GDM1 (cell line): ENCODE results near the gene NAB2.
"Not testable (repeated sequence)": the region's sequence is repeated elsewhere in the genome, so short reads cannot be mapped to it uniquely, and the experiment has no call there.

Experiments used
- DNase-seq: peaks from one replicate; lab custom pipeline; 2025; lab: John Stamatoyannopoulos, UW

Gene NAB2

GRCh38 chr12:57088354-57089270, at the start of gene NAB2:
NAB2 (plus strand) TSS chr12:57089114; CDS start chr12:57089272, 158 bp downstream.
- DNase-seq: peak; percentile 96

- no peak for DNase-seq
Observed at GRCh38 chr12:57040211-57040610, 48.7 kb upstream of the NAB2 start.

DNA sequence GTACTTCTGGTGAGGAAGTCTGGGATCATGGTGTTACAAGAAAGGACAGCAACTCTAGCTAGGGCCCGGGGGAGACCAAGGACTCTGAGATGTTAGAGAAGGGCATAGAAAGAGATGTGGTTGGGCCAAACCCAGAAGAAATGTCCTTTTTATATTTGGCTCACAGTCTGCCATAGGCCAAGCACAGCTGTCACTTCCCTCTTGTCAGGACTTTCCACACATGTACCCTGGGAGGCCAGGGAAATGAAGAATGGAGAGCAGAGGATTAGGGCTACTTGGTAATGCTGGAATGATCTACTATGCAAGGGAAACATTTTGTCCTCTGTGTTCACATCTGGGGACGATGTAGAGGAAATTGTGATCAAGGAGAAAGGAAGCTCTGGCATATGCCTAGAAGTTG, 48.2 kb upstream of the NAB2 start:
- DNase-seq: no peak

DNA sequence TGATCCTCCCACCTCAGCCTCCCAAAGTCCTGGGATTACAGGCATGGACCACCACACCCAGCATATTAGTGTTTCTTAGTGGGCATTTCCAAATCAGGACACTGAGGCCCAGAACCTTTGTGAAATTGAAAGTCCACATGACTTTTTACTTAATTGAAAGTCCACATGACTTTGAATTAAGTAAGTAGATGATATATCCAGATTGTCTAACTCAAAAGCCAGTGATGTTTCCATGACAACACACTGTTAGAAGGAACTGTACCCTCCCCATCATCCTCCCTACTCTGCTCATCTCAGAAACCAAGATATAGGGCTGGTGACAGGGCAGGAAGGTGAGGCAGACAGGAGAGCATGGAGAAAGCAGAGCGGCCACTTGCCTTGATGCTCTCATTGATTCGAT, 46.2 kb upstream of the NAB2 start:
- no peak for DNase-seq

DNA sequence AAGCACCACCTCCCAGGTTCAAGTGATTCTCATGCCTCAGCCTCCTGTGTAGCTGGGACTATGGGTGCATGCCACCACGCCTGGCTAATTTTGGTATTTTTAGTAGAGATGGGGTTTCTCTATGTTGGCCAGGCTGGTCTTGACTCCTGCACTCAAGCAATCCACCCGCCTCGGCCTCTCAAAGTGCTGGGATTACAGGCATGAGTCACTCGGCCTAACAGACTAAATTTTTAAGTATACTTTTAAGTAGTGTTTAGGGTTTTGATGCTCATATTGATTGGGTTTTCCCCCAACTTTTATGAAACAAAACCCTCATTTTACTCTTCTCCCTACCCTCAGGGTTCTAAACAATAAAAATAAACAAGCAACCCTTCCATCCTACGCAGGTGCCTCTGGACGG, 44.4 kb upstream of the NAB2 start:
- DNase-seq: no peak

DNA sequence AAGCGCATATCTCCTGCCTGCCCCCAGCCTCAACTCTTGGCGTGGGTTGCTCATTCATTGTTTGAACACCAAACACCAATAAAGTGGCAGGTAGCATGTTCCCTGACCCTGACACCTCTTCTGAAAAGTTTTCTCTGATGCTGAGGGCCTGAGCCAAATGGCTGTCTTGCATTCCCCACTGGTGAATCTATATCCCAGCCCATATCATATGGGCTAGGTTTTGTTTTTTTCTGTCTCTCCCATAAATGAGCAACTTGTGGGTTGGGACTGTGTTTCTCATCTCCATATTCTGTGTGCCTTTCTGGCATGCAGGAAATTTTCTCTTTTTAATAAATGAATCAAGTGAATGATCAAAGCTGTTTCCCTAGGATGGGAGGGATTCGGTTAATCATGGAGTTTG, 44.0 kb upstream of the NAB2 start:
- no peak for DNase-seq

DNA sequence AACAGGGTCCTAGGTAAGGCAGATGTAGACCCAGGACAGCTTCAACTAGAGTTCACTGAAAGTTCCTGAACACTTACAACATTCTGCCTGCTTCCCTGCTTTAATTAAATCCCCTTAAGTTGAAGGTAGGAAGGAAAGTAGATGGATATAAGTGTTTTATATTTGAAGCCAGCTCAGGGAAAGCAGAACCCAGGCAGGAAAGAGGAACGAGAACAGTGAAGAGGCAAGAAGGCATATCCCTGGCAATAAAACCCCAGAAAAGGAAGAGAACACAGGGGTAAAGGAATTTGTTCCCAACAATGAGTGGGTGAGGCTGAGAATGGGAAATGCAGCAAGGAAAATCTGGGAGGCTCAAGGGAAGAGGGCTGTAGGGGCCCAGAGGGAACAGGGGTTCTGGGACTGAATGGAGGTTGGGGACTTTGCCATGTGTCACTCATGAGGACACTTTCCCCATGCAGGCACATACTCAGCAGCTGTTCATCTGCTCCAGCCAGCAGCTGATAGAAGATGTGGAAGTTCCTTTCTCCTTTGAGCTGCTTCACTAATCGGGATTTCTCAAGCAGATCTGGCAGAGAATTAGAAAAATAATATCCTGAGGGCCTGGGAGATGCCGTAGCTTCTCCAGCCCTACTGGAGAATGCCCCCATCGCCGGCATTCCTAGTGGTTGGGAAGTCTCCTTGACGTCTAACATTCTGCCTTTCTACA, 42.7 kb upstream of the NAB2 start:
- DNase-seq: no peak

DNA sequence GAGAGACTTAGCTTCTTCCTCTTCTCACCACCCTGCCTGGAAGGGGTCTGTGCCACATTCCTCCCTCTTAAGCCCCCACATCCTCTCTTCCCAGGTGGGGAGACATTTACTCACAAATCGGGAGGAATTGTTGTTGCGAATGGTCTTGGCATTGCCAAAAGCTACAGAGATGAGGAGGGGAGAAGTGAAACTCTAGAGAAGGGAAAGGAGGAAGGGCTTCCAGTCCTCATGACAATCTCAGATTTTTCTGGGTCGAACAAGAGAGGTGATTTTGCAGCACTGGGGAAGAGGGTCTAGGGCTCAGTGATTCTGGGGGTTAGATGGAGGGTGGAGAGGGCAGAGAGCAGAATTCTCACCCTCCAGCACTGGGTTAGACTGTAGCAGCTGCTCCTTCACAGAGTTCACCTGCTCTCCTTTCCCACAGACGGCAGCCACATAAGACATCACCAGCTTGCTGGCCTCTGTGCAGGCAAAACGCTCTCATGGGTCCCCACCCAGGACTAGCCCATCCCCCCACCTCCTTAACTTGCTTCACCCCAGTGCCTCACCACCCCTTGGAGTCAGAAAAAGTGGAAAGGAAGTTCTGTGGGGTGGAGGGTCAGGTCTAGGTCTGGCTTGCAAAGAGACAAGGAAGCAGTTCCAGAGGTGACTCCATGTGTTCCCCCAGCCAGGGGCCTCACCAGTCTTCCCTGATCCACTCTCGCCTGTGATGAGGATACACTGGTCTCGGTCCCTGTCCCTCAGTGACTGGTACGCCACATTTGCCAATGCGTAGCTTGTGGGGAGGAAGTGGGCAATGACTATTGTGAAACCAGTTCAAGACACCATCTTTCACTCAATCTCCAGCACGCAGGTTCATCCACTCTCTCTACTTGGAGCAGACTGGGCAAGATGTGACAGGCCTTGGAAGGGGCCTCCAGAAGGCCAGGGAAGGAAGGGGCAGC, 41.7 kb upstream of the NAB2 start:
- no peak for DNase-seq

DNA sequence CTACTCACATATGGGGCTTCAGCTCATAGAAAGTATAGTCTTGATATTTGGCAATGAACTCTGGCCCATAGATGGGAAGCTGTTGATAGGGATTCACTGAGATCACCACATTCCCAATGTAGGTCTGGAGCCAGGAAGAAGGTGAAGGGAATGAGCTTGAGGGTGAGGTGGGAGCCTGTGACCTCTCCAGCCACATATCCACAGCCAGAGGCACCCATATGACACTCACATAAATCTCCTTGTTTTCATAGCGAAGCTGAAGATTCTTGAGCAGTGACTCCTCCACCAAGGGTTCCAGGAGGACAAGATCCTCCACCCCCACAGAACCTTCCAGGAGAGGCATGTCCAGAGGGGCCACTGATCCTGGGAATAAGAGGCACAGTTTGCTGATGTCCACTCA, 40.9 kb upstream of the NAB2 start:
- no peak for DNase-seq

DNA sequence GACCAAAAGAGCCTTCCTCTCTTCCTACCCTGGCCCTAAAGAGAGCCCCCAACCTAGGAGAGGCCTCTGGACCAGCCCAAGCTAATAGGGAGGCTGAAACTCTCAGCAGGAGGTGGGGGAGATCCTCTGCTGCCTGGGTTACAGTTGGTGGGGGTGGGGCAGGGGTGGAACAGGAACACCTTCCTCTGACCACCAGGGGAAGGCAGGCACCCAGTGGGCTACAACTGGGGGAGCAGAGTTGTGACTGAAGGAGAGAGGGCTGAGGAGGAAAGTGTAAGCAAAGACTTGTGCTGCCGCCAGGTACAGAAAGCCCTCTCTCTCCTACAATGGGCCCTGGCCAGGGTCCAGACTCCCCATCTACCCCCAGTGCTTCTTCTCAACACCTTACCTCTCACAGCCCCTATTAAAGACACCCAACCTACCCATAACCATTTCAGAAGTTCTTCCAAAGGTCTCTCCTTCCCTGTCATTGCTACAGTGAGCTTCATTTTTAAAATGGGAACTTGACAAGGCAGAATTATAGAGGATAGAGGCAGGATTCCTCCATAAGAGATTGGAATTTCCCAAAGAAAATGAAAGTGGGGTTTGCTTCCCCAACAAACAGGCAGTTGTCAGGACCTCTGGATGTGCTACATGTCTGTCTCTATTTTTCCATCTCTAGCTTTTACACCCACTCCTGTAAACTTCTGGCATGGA, 40.3 kb upstream of the NAB2 start:
- no peak for DNase-seq

DNA sequence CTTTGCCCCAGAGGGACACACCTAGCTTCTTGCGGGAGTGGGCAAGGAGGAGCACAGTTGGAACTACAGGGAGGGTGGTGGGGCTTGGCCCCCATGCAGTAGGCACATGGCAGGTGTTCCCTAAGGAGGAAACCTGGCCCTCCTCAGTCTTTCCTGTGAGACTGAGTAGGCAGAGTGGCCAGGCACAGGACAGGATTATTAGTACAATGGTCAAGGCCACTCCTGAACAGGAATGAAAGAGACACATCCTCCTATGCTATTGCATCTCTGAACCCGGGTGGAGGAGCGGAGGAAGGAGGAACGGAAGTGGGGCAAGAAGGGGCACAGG, 39.8 kb upstream of the NAB2 start:
- no peak for DNase-seq

- DNase-seq: no peak
Observed at GRCh38 chr12:57049890-57050289, 39.0 kb upstream of the NAB2 start, which contains the start of gene MYO1A. MYO1A (minus strand) TSS chr12:57050129; CDS start chr12:57048323, 1,806 bp downstream.

- DNase-seq: no peak
Observed at GRCh38 chr12:57051011-57051410, 37.9 kb upstream of the NAB2 start.

DNA sequence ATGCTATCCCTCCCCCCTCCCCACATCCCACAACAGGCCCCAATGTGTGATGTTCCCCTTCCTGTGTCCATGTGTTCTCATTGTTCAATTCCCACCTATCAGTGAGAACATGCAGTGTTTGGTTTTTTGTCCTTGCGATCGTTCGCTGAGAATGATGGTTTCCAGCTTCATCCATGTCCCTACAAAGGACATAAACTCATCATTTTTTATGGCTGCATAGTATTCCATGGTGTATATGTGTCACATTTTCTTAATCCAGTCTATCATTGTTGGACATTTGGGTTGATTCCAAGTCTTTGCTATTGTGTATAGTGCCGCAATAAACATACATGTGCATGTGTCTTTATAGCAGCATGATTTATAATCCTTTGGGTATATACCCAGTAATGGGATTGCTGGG, 35.8 kb upstream of the NAB2 start:
- not testable (repeated sequence) for DNase-seq

GRCh38 chr12:57053901-57054300, 35.0 kb upstream of the NAB2 start:
- not testable (repeated sequence) for DNase-seq

GRCh38 chr12:57055824-57056223, 33.1 kb upstream of the NAB2 start:
- DNase-seq: no peak

- no peak for DNase-seq
Observed at GRCh38 chr12:57057067-57057751, 31.7 kb upstream of the NAB2 start.

DNA sequence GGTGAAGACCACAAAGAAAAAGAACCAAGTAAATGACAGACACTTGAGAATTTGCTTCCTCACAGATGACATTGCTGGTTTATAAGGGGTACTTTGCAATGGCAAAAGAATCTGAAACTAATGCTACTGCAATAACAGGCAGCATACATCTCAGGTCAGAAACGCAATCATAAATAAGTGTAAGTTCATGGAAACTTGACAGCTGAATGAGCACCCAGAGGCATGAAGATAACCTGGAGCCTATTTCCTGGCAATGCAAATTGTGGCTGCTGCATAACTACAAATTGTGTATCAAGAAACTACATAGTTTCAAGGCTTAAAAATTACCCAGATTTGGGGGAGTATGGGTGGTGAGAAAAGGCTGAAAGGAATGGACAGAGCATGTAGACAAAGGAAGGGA, 30.5 kb upstream of the NAB2 start:
- no peak for DNase-seq

GRCh38 chr12:57063991-57064685, 24.8 kb upstream of the NAB2 start:
- DNase-seq: no peak

GRCh38 chr12:57066245-57066644, 22.7 kb upstream of the NAB2 start:
- DNase-seq: no peak
